Neutrophil (primary cell): ENCODE data around the gene SPC25.

Experiments used
- H3K27ac ChIP-seq: fragments of 200-600 bp; sonication (generic); 2 replicates; pipeline ENCODE4 v1.5.1; 2016; ENCODE audit warnings: mild to moderate bottlenecking, moderate library complexity
- H3K27me3 ChIP-seq: fragments of 200-600 bp; sonication (generic); 2 replicates; pipeline ENCODE4 v1.6.0; 2016; ENCODE audit warnings: mild to moderate bottlenecking
- H3K36me3 ChIP-seq: fragments of 200-600 bp; sonication (generic); 2 replicates; pipeline ENCODE4 v1.5.1; 2017
- H3K4me1 ChIP-seq, 2 experiments: fragments of 200-600 bp in 1 of 2; sonication (generic) in 1 of 2; 1 replicate in 1 of 2; 2 replicates in 1 of 2; pipeline versions ENCODE4 v1.5.1 to v1.6.1; 2013 to 2016; ENCODE audit warnings: low read depth in 1 of 2, low read length in 1 of 2, mild to moderate bottlenecking in 1 of 2, moderate library complexity in 1 of 2; ENCODE audit not compliant: control insufficient read depth in 1 of 2, insufficient read depth in 1 of 2
- H3K4me3 ChIP-seq, 2 experiments: fragments of 200-600 bp in 1 of 2; sonication (generic) in 1 of 2; 1 replicate in 1 of 2; 2 replicates in 1 of 2; pipeline ENCODE4 v1.5.1; 2013 to 2016; ENCODE audit warnings: low read depth in 1 of 2, low read length in 1 of 2, mild to moderate bottlenecking in 1 of 2, moderate library complexity in 1 of 2
- H3K9me3 ChIP-seq: fragments of 200-600 bp; sonication (generic); 2 replicates; pipeline ENCODE4 v1.5.1; 2016
- CTCF ChIP-seq: fragments of 200-600 bp; sonication (generic); IDR thresholded peaks from 2 replicates; pipeline ENCODE4 v1.5.1; 2016; ENCODE audit warnings: antibody characterized with exemption

Gene SPC25

DNA sequence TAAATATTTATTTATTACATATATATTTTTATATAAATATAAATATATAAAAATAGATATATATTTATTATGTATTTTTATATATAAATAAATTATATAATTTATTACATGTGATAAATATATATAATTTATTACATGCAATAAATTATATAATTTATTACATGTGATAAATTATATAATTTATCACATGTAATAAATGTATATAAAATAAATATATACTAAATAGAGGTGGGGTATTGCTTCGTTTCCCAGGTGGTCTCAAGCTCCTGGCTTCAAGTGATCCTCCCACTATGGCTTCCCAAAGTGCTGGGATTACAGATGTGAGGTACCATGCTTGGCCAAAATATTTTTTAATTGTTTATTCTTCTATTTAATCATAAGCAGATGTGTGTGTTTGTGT, 7.2 kb upstream of the SPC25 start:
- no peak for TF ChIP-seq CTCF
- H3K4me1 ChIP-seq, result no peaks in the 10 kb centered on the region
- H3K4me3 ChIP-seq, result no peak overlapping the region
- H3K9me3 ChIP-seq, result no peaks in the 10 kb centered on the region
- H3K27ac ChIP-seq, result no peak overlapping the region
- H3K36me3 ChIP-seq, result no peaks in the 10 kb centered on the region
- no peaks in the 10 kb centered on the region for H3K27me3 ChIP-seq

GRCh38 chr2:168896783-168897182, 6.6 kb upstream of the SPC25 start:
- Histone ChIP-seq H3K27ac (no peak overlapping the region), H3K9me3 (no peaks in the 10 kb centered on the region), H3K4me3 (no peak overlapping the region), H3K36me3 (no peaks in the 10 kb centered on the region), H3K4me1 (no peaks in the 10 kb centered on the region), H3K27me3 (peaks cover 2% of the 10 kb centered on the region)
- no peak for TF ChIP-seq CTCF

GRCh38 chr2:168895771-168896170, 5.5 kb upstream of the SPC25 start:
- Histone ChIP-seq H3K4me3 (no peak overlapping the region), H3K27ac (no peak overlapping the region), H3K27me3 (peaks cover 6% of the 10 kb centered on the region), H3K36me3 (no peaks in the 10 kb centered on the region), H3K9me3 (no peaks in the 10 kb centered on the region), H3K4me1 (peaks cover under 1 to 1% of the 10 kb centered on the region in 2 experiments)
- no peak for TF ChIP-seq CTCF

- H3K27me3 ChIP-seq, result peaks cover 6% of the 10 kb centered on the region
- H3K4me1 ChIP-seq, result peaks cover 11 to 12% of the 10 kb centered on the region in 2 experiments
- no peak overlapping the region for H3K4me3 ChIP-seq
- H3K9me3 ChIP-seq, result no peaks in the 10 kb centered on the region
- H3K27ac ChIP-seq, result no peak overlapping the region
- no peak for TF ChIP-seq CTCF
- H3K36me3 ChIP-seq, result no peaks in the 10 kb centered on the region
Observed at GRCh38 chr2:168894720-168895119, 4.5 kb upstream of the SPC25 start.

GRCh38 chr2:168894101-168894500, 3.9 kb upstream of the SPC25 start:
- Histone ChIP-seq H3K27me3 (peaks cover 6% of the 10 kb centered on the region), H3K9me3 (no peaks in the 10 kb centered on the region), H3K36me3 (no peaks in the 10 kb centered on the region), H3K4me3 (no peak overlapping the region), H3K27ac (no peak overlapping the region), H3K4me1 (peaks cover 13 to 15% of the 10 kb centered on the region in 2 experiments)
- no peak for TF ChIP-seq CTCF

DNA sequence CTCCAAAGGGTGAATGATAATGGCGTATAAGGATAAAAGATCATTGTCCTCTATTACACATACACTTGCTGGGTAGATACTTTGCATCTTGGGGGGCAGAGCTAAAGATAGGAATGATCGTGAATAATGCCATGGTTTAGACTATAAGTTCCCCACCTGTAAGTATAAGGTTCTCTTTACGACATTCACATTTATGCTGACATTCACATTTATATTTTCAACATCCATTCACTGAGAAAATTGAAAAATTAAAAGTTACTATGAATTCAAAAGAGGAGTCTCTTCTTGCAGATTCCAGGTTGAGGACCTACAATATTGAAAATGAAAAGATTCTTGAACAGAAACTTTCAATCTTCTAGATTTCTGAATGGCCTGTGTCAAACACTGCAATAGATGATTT, 2.1 kb upstream of the SPC25 start:
- no peak for TF ChIP-seq CTCF
- Histone ChIP-seq H3K36me3 (no peaks in the 10 kb centered on the region), H3K9me3 (no peaks in the 10 kb centered on the region), H3K4me3 (no peak overlapping the region), H3K27ac (no peak overlapping the region), H3K27me3 (peaks cover 6% of the 10 kb centered on the region), H3K4me1 (peaks cover 13 to 15% of the 10 kb centered on the region in 2 experiments)
